GM12891 (cell line): Measurements from ENCODE around the gene ENOX1.

Source experiments
- PAX5 ChIP-seq: IDR thresholded peaks from 2 replicates; pipeline ENCODE4 v1.6.1; 2011; ENCODE audit warnings: low read length, moderate library complexity, mild to moderate bottlenecking; ENCODE audit not compliant: insufficient read depth, severe bottlenecking
- POLR2A ChIP-seq: IDR thresholded peaks from 2 replicates; pipeline ENCODE4 v1.6.1; 2011; ENCODE audit warnings: low read depth, low read length, control low read depth
- POLR2AphosphoS5 ChIP-seq: IDR thresholded peaks from 2 replicates; pipeline ENCODE4 v1.6.1; 2011; ENCODE audit warnings: low read depth, low read length, control low read depth
- POU2F2 ChIP-seq: IDR thresholded peaks from 2 replicates; pipeline ENCODE4 v1.6.1; 2011; ENCODE audit warnings: low read depth, mild to moderate bottlenecking, control low read depth, low read length, moderate library complexity
- SPI1 ChIP-seq: IDR thresholded peaks from 2 replicates; pipeline ENCODE4 v1.6.1; 2011; ENCODE audit warnings: low read depth, low read length, control low read depth
- TAF1 ChIP-seq: IDR thresholded peaks from 2 replicates; pipeline ENCODE4 v1.6.1; 2011; ENCODE audit warnings: low read depth, low read length, control low read depth

GRCh38 chr13:43271152-43271551, 515.6 kb downstream of the ENOX1 start:
- no peak for TF ChIP-seq POU2F2
- TF ChIP-seq TAF1 = no peak
- TF ChIP-seq POLR2A = no peak
- TF ChIP-seq SPI1 = no peak
- no peak for TF ChIP-seq POLR2AphosphoS5
- TF ChIP-seq PAX5 = no peak
